ENCODE results near the gene LAMB1.
"Not testable (repeated sequence)": the region's sequence is repeated elsewhere in the genome, so short reads cannot be mapped to it uniquely, and the experiment has no call there.

The LAMB1 gene

GRCh38 chr7:107909445-107909844 is 93.5 kb downstream of the LAMB1 start:
- ATAC-seq: no peak

DNA sequence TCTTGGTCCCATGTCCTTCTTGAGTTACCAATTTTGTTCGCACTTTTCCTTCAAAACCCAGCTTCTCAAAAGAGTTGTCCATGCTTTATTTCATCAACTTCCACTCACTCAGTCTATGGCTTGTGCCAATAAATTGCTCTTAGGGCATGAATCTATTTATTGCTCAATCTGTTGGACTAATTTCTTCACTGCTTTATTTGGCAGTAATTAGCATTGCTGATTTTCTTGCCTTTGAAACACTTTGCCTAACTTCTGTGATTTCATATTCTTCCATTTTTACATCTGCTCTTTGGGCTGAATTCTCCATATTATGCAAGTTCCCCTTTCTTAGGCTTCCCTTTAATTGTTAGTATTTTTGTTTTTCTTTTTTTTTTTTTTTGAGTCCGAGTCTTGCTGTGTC is 95.2 kb downstream of the LAMB1 start:
- ATAC-seq: no peak

- no peak for ATAC-seq
Observed at GRCh38 chr7:107902381-107902780, 100.6 kb downstream of the LAMB1 start.

GRCh38 chr7:107900496-107901015 is 102.4 kb downstream of the LAMB1 start:
- no peak for ATAC-seq

- no peak for ATAC-seq
Observed at GRCh38 chr7:107898997-107899594, 103.9 kb downstream of the LAMB1 start.

DNA sequence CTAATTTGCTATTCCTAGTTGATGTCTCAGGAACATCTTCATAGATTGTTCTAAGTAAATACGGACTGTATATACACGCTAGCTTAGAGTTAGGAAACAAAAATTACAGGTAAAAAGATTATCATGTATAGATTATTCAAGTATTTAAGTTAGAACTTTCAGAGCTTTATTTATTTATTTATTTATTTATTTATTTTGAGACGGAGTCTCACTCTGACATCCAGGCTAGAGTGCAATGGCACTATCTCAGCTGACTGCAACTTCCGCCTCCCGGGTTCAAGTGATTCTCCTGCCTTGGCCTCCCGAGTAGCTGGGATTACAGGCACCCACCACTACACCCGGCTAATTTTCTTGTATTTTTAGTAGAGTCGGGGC is 110.6 kb downstream of the LAMB1 start:
- not testable (repeated sequence) for ATAC-seq

- peak; percentile 21 to 30 for ATAC-seq
Observed at GRCh38 chr7:107891636-107892366, 111.2 kb downstream of the LAMB1 start.

GRCh38 chr7:107890962-107891635 is 111.9 kb downstream of the LAMB1 start, which contains the start of gene DLD:
DLD (plus strand) TSS chr7:107891183; CDS start chr7:107891251, 68 bp downstream.
- ATAC-seq: peak; percentile 98

DNA sequence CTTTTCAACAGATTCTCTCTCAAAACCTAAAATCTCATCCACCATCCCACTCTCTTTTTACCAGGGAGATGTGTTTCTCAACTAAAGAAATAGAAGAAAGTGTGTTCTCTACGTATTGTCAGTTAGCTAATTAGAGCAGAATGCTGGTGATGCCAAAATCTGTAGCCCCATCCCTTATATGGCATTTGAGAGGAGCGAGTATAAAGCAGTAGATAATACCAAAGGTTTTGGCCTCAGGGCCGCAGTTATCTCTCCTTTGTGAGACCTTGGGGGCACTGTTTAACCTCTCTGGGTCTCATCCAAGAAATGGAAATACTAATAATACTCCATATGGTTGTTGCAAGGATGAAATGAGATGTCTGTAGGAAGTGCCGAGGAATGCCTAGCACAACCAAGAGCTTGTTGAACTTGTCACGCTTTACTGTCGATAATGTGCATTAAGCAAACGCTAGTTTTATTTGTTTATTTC is 112.4 kb downstream of the LAMB1 start:
- ATAC-seq: no peak

DNA sequence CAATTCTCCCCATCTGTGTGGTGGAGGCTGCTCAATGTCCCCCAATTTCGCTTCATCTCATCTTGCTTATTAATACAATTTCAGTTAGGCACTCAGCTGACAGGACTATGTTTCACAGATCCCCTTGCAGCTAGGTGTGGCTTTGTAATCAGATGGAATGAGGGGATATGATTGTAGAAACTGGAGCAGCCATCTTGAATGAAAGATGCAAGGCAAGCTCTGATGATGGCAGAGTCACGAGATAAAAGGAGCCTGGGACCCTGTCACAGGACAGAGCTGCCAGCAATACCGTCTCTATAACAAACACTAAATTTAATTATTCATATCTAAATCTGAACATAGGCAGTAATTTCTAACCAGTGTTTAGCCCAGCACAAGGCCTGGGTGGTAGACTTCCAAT is 113.0 kb downstream of the LAMB1 start:
- no peak for ATAC-seq

DNA sequence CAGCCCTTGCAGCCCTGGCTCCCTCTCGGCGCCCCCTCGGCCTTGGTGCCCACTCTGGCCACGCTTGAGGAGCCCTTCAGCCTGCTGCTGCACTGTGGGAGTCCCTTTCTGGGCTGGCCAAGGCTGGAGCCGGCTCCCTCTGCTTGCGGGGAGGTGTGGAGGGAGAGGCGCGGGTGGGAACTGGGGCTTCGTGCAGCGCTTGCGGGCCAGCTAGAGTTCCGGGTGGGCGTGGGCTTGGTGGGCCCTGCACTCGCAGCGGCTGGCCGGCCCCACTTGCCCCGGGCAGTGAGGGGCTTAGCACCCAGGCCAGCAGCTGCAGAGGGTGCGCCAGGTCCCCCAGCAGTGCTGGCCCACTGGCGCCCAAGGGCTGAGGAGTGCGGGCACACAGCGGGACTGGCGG is 115.1 kb downstream of the LAMB1 start:
- ATAC-seq: not testable (repeated sequence)

GRCh38 chr7:107884066-107884818 is 118.7 kb downstream of the LAMB1 start:
- no peak for ATAC-seq

GRCh38 chr7:107882766-107883165 is 120.2 kb downstream of the LAMB1 start:
- ATAC-seq: no peak

DNA sequence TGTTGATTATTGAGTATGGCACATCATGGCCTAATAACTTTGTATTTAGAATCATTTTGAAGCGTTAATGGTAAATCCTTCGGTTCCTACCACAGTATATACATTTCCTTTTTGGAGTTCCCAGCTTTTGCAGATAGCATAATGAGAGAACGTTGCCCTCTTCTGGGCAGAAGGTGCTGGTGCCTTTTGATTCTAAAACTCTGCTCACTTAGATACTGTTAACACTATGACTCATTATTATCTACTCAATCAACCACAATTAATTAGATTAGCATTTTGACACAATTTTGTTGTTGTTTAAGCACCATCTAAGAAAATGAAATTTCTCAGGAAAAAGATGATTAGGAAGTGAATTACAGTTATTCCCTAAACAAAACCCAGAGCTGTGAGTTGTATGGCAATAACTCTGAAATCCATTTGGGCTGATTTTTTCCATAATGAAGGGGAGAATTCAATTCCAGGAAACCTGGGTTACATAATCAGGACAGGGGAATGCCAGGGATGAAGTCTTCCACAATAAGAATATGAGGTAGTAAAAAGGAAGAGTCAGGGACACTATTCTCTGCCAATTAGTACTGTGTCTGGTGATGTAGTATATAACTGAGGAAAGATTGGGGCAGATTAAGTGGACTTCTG is 123.4 kb downstream of the LAMB1 start:
- ATAC-seq: peak; percentile 82 to 86

DNA sequence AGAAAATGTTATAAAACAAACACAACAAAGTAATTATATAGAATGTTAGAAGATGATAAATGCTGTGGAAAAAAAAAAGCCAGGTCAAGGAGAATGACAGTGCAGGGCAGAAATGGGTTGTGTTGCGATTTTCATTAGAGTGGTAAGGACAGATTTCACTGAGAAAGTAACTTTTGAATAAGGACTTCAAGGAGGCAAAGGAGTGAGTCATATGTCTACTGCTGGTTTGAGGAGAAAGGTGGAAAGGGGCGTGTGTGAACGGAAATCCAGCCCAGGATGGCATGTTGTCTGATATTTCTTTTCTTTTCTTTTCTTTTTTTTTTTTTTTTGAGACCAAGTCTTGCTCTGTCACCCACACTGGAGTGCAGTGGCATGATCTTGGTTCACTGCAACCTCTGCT is 124.3 kb downstream of the LAMB1 start:
- no peak for ATAC-seq

DNA sequence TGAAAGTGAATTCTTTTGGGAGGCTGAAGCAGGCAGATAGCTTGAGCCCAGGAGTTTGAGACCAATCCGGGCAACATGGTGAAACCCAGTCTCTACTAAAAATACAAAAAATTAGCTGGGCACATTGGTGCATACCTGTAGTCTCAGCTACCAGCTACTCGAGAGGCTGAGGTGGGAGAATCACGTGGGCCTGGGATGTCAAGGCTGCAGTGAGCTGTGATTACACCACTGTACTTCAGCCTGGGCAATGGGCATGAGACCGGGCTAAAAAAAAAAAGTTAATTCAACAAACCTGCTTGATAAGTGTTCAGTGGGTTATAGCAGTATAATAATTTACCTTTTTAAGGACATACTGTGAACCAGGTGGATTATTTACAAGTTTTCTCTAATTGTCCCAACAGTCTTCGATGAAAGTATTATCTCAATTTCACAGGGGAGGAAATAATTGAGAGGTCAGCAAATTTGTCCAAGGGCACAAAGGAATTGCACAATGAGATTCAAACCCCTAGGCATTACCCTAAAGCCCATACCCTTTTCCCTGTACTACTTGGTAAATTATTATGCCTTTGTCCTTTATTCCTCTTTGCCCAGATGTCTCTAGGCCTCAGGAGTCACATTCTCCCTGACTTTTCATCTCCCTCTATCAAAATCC is 125.1 kb downstream of the LAMB1 start:
- no peak for ATAC-seq

- ATAC-seq: no peak
Observed at GRCh38 chr7:107876916-107877315, 126.0 kb downstream of the LAMB1 start.

DNA sequence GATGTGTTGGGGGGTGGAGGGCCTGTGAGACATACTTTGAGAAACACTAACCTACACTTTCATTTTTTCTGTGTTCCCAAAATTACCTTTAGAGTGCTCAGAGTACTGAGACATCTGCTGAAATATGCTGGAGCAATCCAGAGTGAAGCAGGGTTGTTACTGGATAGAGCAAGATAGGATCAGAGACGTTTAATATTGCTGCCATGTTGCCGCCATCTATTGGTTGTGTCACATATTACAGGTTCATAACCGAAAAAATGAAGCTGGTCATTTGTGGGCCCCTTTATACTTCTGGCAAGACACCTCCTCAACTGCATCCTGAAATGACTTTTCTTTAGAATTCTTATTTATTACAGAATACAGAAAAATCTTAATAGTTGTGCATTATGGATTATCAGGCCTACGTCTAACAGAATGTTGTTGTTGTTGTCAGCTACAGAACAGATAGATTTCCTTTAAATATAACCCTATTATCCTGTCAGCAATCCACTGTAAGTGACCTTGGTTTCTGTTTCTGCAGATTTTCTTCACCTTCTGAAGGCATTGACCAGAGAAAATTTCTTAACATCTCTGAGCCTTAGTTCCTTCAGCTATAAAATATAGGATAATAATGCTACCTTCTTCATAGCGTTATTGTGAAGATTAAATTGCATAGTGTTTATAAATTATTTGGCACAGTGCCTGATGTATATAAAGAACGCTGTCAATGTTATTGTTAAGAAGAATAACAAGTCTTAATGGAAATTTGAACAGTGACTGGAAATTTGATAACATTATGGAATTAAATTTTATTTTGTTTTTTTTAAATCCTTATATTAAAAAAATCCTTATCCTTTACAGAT is 128.1 kb downstream of the LAMB1 start:
- peak; percentile 59 to 63 for ATAC-seq

DNA sequence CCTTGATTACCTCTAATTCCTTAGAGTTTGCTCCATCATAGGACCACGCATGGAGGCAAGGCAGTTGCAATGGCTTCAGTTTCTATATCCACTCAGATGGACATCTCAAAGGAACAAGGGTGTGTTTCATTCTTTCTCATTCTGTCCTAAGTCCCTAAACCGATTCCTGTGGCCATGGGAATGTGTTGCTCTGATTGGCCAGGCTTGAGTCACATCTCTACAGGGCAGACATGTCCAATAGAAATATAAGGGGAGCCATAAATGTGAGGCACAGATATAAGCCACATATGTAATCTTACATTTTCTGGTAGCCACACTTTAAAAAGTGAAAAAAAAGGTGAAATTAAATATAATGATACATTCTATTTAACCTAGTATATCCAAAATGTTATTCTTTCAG is 128.8 kb downstream of the LAMB1 start:
- no peak for ATAC-seq
